Measurements from ENCODE around the gene HTRA1.

HTRA1 gene

GRCh38 chr10:122560279-122560804 lies 99.0 kb downstream of the HTRA1 start, which contains the start of gene DMBT1:
DMBT1 (plus strand) TSS chr10:122560754; CDS start chr10:122560771, 17 bp downstream.
- DNase-seq (ENCODE audit: low read depth): no peak
- TF ChIP-seq CTCF (conservative IDR thresholded peaks at IDR 0.05; ENCODE audit: low read depth, low read length): no peak
- H3K4me3 ChIP-seq (ENCODE audit: low read length): no peak within 1 kb of the TSS

DNA sequence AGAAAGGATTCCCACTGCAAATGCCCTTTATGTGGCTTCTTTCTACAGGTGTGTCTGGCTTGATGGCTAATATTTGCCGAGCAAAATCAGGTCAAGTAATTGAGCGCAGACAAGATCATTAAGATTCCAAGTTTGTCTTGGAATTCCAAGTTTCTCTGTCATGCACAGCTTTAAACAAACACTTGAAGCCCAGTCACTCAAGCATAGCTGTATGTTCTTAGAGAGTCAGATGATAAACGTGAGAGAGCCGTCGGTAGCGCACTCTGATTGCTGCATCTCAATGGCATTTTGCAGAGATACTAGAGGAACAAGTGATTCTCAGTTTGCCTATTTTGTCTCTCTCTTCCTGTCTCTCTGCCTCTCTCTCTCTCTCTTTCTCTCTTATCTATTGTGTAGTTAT lies 99.9 kb downstream of the HTRA1 start:
- DNase-seq (ENCODE audit: low read depth): no peak
- no peak for TF ChIP-seq CTCF (conservative IDR thresholded peaks at IDR 0.05; ENCODE audit: low read depth, low read length)
- H3K4me3 ChIP-seq (ENCODE audit: low read length): no peak overlapping the region

DNA sequence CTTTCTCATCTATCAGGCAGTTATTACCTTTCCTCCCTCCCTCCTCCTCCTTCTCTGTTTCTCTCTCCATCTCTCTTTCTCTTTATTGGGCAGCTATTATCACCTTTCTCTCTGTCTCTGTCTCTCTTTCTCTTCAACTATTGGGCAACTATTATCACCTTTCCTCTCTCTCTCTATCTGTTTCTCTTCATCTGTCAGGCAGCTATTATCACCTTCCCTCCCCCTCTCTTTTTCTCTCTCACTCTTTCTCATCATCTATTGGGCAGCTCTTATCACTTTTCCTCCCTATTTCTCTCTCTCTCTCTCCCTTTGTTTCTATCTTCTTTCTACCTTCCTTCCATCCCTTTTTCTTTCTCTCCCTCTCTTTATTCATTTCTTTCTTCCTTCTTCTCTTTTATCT lies 100.4 kb downstream of the HTRA1 start:
- TF ChIP-seq CTCF (conservative IDR thresholded peaks at IDR 0.05; ENCODE audit: low read depth, low read length): no peak
- H3K4me3 ChIP-seq (ENCODE audit: low read length): no peak overlapping the region
- DNase-seq (ENCODE audit: low read depth): no peak
